GM12864 (cell line): Measurements from ENCODE around the gene PSMD13.

Experiments
- DNase-seq: peaks from one replicate; pipeline ENCODE4 v3.0.0-alpha.2; 2011; ENCODE audit warnings: low read depth
- H3K4me3 ChIP-seq: 2 replicates; pipeline ENCODE4 v1.5.1; 2011; ENCODE audit warnings: mild to moderate bottlenecking, low read depth, low read length, control low read depth
- TF ChIP-seq, protein P1 (sequence below): IDR thresholded peaks from 2 replicates; pipeline ENCODE4 v1.5.1; 2011; ENCODE audit warnings: low read depth, mild to moderate bottlenecking, moderate library complexity, low read length, control low read depth, inconsistent platforms; ENCODE audit errors: missing control alignments

Gene PSMD13

DNA sequence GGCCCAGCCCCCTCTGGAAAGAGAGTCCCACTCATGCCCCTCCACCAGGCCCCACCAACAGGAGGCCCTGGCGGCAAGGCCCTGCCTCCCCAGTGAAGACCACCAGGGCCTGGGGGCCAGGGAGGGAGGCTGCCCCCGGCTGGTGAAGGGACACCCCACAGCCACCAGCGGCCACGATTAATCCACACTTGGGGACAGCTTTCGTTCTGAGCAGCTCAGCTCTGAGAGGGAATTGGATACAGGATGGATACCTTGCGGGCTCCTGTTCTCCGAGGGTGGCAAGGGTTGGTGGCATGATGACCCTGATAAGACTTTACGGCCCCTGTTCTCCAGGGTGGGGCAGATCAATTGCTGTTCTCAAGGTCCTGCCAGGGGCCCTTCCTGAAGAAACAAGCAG is 34.5 kb downstream of the PSMD13 start:
- DNase-seq: no peak
- TF ChIP-seq, protein P1, sequence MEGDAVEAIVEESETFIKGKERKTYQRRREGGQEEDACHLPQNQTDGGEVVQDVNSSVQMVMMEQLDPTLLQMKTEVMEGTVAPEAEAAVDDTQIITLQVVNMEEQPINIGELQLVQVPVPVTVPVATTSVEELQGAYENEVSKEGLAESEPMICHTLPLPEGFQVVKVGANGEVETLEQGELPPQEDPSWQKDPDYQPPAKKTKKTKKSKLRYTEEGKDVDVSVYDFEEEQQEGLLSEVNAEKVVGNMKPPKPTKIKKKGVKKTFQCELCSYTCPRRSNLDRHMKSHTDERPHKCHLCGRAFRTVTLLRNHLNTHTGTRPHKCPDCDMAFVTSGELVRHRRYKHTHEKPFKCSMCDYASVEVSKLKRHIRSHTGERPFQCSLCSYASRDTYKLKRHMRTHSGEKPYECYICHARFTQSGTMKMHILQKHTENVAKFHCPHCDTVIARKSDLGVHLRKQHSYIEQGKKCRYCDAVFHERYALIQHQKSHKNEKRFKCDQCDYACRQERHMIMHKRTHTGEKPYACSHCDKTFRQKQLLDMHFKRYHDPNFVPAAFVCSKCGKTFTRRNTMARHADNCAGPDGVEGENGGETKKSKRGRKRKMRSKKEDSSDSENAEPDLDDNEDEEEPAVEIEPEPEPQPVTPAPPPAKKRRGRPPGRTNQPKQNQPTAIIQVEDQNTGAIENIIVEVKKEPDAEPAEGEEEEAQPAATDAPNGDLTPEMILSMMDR: no peak
- no peak overlapping the region for H3K4me3 ChIP-seq

DNA sequence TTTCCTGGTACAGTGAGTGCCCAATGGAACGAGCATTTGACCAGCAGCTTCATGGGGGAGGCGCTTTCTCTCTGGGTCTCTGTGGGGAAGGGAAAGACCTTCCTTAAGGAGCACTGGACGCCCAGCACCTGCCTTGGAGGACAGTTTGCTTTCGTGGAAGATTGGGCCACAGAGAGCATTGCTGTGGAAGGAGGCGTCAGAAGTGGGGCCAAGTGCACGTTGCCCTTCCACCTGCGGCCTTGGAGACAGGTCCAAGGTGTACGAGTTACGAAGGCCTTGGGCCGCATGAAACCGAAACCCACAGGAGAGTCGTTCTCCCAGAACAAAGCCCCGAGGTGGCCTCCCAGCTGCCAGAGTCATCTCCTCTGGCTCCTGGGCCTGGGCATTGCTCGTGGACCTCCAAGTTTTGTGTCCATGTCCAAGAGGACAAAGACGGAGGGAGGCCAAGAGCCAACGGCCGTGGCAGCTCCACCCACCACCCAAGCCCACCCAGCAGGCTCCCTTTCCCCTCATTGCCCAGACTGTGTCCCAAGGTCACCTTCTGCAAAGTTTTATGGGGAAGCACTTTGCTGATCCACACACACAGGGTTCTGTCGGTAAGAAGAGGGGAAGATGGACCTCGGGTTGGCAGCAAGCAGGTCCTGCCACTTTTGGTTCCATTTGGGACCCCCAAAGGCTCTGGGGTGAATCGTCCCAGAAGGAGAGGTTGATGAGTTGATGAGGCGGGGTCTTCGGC is 35.6 kb downstream of the PSMD13 start:
- no peak overlapping the region for H3K4me3 ChIP-seq
- TF ChIP-seq, protein P1: no peak
- no peak for DNase-seq

- DNase-seq: no peak
- H3K4me3 ChIP-seq: no peak overlapping the region
- TF ChIP-seq, protein P1: no peak
Observed at GRCh38 chr11:272931-273198, 36.1 kb downstream of the PSMD13 start.

GRCh38 chr11:276219-276618 is 39.4 kb downstream of the PSMD13 start:
- no peak for DNase-seq
- TF ChIP-seq, protein P1: no peak
- H3K4me3 ChIP-seq: no peak overlapping the region

DNA sequence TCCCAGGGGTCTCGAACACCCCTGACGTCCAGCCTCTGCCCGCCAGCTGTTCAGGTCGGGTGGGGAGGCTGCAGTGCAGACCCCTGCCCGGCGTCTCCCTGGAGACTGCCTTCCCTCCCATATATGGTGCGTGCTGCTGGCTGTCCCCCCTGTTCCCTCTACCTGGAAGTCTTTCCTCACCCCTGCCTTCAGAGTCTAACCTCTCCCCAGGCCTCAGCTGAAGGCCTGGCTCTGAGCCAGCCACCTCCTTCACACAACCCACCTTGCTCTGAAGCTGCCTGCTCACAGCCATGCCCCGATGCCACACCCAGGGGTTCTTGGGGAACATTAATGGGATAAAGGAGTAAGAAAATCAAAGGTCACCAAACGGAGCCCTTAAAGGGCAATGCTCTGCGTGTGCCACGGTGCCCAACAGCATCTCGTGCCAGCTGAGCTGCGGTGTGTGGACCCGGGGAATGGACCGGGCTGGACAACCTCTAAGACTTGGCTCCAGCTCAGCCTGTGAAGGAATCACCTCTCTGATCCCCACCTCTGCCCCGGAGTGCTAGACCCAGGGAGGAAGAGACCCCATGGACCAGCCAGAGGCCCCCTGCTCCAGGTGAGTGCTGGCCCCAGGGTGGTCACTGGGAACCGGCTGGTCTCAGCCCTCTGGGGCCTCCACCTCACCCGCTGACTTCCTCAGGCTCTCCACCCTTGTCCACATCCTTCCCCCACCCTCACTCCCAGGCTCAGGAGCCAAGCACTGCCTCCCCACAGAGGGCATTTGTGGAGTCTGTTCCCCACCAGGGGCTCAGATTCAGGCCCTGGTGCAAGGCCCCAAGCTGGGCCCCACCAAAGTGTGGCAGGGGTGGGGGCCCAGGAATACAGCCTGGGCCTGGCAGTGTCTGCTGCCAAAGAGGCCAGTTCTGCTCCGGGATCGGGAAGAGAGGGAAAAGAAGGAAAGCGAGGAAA is 41.5 kb downstream of the PSMD13 start, which contains the start of gene NLRP6:
NLRP6 (plus strand) TSS at position 407 of the 951 bp plus-strand sequence; CDS start at position 570, 163 bp downstream.
- TF ChIP-seq, protein P1: no peak
- DNase-seq: no peak
- H3K4me3 ChIP-seq: no peak within 1 kb of the TSS

DNA sequence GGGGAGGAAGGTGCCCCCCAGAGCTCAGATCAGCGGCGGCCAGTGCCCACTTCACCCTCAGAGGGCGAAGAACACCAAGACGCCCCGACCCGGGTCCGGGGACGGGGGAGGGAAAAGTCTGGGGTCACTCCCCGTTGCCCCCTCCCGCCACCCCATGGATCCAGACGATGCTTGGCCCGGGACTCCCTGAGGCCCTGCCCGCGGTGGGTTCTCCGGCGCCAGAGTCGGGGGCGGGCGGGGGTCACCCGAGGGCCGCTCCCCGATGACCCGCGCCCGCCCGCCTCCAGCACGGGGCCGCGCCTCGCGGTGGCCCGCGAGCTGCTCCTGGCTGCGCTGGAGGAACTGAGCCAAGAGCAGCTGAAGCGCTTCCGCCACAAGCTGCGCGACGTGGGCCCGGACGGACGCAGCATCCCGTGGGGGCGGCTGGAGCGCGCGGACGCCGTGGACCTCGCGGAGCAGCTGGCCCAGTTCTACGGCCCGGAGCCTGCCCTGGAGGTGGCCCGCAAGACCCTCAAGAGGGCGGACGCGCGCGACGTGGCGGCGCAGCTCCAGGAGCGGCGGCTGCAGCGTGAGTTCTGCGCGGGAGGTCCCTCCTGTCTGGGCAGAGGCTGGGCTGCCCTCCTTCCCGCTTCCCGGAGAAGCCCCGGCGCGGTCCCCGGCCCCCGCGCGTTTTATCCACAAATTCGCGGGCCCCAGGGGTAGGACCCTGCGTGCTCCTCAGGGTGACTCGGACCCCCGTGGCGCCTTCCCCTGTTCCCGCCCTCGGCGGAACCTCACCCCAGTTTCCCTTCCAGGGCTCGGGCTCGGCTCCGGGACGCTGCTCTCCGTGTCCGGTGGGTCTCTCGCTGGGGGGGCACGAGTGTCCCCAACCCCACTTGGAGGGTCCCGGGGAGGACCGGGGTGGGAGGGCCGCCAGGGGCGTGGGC is 42.5 kb downstream of the PSMD13 start:
- H3K4me3 ChIP-seq: no peak overlapping the region
- no peak for DNase-seq
- TF ChIP-seq, protein P1: no peak
